Aorta (tissue), 5 donors: ENCODE measurements around the gene CA14. TPM values are rescaled to one million over a fixed set of nuclear protein-coding genes. Genes with fewer than 3 reads are reported as not detected.

ENCODE experiments used
- ATAC-seq: fragments of 200-7000 bp; cut with Tn5 transposase; one replicate; pipeline ENCODE4 v1.9.1; 2022; ENCODE audit warnings: moderate library complexity; ENCODE audit not compliant: low FRiP score
- DNase-seq, 2 donors: peaks; one replicate each; pipeline ENCODE4 v3.0.0-alpha.2; 2020
- H3K27ac ChIP-seq, 2 donors: one replicate each; pipeline ENCODE4 v1.5.1; 2013; ENCODE audit warnings: low read length in 2 of 2, mild to moderate bottlenecking in 2 of 2, moderate library complexity in 2 of 2, control low read depth in 1 of 2, inconsistent platforms in 1 of 2, low read depth in 1 of 2
- H3K27me3 ChIP-seq, 2 donors: one replicate each; pipeline ENCODE4 v1.6.1; 2013; ENCODE audit warnings: control low read depth in 1 of 2, low read length in 1 of 2, mild to moderate bottlenecking in 1 of 2, moderate library complexity in 1 of 2; ENCODE audit not compliant: insufficient read depth in 2 of 2, control insufficient read depth in 1 of 2
- H3K36me3 ChIP-seq, 2 donors: one replicate each; pipeline ENCODE4 v1.6.1; 2013; ENCODE audit warnings: control low read depth in 1 of 2, low read length in 1 of 2, mild to moderate bottlenecking in 1 of 2; ENCODE audit not compliant: insufficient read depth in 2 of 2, control insufficient read depth in 1 of 2
- H3K4me1 ChIP-seq, 2 donors: one replicate each; pipeline ENCODE4 v1.6.1; 2013; ENCODE audit warnings: low read length in 2 of 2, control low read depth in 1 of 2, mild to moderate bottlenecking in 1 of 2, moderate library complexity in 1 of 2; ENCODE audit not compliant: insufficient read depth in 2 of 2, control insufficient read depth in 1 of 2
- H3K4me3 ChIP-seq, 2 donors: one replicate each; pipeline ENCODE4 v1.5.1; 2013; ENCODE audit warnings: low read length in 2 of 2, control low read depth in 1 of 2, mild to moderate bottlenecking in 1 of 2
- H3K9me3 ChIP-seq: one replicate; pipeline ENCODE4 v1.6.1; 2013; ENCODE audit warnings: mild to moderate bottlenecking, low read length; ENCODE audit not compliant: control insufficient read depth
- WGBS, 2 donors: extraction: QIAGEN DNeasy Blood & Tissue Kit; methylation state at CpG; one replicate each; pipeline ENCODE4 v1.1.7; 2013; 5-methylcytosine and 5-hydroxymethylcytosine counted together
- intact Hi-C, 2 donors: fragments of 100-400 bp; cut with DNase I; formaldehyde crosslinking; loops; one replicate each; pipeline versions ENCODE4 v1.14.2 to v1.15.0; 2022
- polyA plus RNA-seq, 2 donors: library from polyadenylated mRNA; stranded (reverse); fragments of 200-250 nt; gene quantifications; one replicate each; pipeline ENCODE4 v1.2.3, GENCODE V29; 2013
- total RNA-seq, 2 donors: library from RNA; stranded (reverse); fragmentation: NEBNext Ultra II Directional; extraction: Animal tissue kit (Norgen Biotek cat#: 25700); gene quantifications; one replicate each; pipeline ENCODE4 v1.2.1, GENCODE V29; 2021
- donor health status: healthy with polysubstance abuse.
- donor health status: Bipolar disorder and iron deficiency.
- donor health status: DM: no; HTN: no; CAD: no.
- donor health status: DM: no; HTN: no; CAD: no.
- donor health status: DM: yes; HTN: yes; CAD: no.

The CA14 gene
- total and polyA plus RNA-seq, 4 donors = not detected

DNA sequence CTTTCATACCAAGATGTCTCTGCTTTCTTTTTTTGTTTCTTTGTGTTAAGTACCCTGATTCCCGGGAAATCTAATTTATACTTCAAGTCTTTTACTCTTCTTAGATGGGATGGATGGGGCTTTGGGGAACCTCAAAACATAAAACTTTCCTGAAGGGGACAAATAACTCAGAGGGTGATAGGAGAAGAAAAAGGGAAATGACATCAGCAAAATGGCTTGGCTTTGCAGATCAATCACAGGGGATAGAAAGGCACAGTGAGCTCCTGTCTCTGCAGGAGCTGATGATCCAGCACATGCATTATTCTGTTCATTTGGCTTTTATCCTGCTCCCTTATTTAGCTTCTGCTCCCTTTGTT is 1.4 kb upstream of the CA14 start:
- Histone ChIP-seq H3K27ac (peak overlapping the region in 1 of 2 donors; percentile 91), H3K9me3 (no peaks in the 10 kb centered on the region), H3K4me3 (no peak overlapping the region), H3K36me3 (no peaks in the 10 kb centered on the region), H3K27me3 (no peaks in the 10 kb centered on the region), H3K4me1 (peaks cover 0 to 3% of the 10 kb centered on the region in 2 donors)
- WGBS, 2 donors = 3 to 6% methylated on average over 1 of the region's 1 CpG
- no peak for ATAC-seq
- intact Hi-C loops = loop anchor here (2.0 kb wide), 1 partner anchor 25 kb away; no protein-coding TSS in a partner anchor
- no peak for DNase-seq

DNA sequence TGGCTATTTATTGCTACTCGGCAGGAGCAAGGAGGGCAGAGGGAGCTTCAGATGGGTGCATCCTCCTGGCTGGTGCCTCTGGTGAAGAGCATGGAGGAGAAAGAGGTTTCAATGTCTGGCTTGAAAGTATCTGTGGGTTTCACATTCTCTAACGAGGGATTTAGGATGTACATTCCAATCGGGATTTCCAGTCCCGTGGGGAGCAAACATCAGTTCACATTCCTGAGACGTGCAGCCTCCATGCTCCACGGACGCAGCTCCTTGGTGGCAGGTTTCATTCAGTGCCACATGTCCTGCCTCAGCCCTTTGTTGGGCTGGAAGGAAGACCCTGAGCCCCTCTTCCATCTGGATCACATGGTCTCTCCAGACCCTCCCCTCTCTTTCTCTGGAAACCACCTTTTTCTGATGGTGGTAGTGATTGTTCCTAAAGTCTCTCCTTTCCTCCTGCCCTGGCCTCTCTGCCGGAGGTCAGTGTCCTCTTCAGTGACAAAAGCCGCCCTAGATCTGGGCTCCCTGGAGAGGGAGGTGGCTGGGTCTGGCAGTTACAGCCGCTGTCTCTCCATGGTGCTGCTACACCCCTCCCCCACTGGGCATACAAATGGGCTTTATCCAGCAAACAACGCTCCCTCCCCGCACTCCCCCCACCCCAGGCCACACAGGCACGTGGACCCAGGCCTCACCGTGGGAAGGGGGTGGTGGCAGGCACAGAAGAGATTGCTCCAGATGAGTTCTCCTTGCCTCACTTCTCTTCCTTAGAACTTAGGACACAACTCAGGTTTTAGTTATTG is 826 bp upstream of the CA14 start:
- Histone ChIP-seq H3K4me1 (peaks cover 0 to 3% of the 10 kb centered on the region in 2 donors), H3K27me3 (no peaks in the 10 kb centered on the region), H3K27ac (no peak overlapping the region), H3K9me3 (no peaks in the 10 kb centered on the region), H3K36me3 (no peaks in the 10 kb centered on the region), H3K4me3 (no peak overlapping the region)
- DNase-seq (no peak), ATAC-seq (no peak)
- 37 to 43% methylated on average over 14 of the region's 14 CpGs for WGBS, 2 donors
- intact Hi-C loops = loop anchor here (2.0 kb wide), 1 partner anchor 24 kb away; no protein-coding TSS in a partner anchor

DNA sequence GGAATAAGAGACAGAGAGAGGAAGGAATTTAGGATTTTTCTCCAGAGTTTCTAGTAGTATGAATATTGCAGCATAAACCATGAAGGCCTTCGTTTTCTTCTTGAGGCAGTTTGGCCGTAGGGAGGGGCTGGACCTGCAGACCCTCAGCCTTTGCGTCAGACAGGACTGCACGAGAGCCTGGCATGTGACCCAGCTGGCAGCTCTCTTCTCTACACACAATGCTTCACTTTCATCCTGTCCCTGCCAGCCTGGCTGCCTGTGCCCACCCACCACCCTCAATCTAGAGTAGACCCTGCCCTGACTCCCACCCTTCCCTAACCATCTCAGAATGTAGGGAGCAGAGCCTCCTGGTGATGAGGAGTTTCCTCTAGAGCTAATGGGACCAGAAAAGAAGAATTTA is 1.6 kb downstream of the CA14 start:
- Histone ChIP-seq H3K4me1 (peaks cover 0 to 3% of the 10 kb centered on the region in 2 donors), H3K27ac (no peak overlapping the region), H3K36me3 (no peaks in the 10 kb centered on the region), H3K4me3 (no peak overlapping the region), H3K9me3 (no peaks in the 10 kb centered on the region), H3K27me3 (no peaks in the 10 kb centered on the region)
- WGBS, 2 donors = 43 to 48% methylated on average over 4 of the region's 4 CpGs
- DNase-seq (no peak), ATAC-seq (no peak)
- intact Hi-C loops = no loop called here

- intact Hi-C loops = no loop called here
- Histone ChIP-seq H3K4me3 (no peak overlapping the region), H3K4me1 (peaks cover 0 to 3% of the 10 kb centered on the region in 2 donors), H3K27ac (no peak overlapping the region), H3K9me3 (no peaks in the 10 kb centered on the region), H3K36me3 (peaks cover 0 to 2% of the 10 kb centered on the region in 2 donors), H3K27me3 (no peaks in the 10 kb centered on the region)
- DNase-seq (no peak), ATAC-seq (no peak)
- WGBS, 2 donors = 15 to 17% methylated on average over 11 of the region's 11 CpGs
Measured at GRCh38 chr1:150259758-150260669, 2.4 kb downstream of the CA14 start.

DNA sequence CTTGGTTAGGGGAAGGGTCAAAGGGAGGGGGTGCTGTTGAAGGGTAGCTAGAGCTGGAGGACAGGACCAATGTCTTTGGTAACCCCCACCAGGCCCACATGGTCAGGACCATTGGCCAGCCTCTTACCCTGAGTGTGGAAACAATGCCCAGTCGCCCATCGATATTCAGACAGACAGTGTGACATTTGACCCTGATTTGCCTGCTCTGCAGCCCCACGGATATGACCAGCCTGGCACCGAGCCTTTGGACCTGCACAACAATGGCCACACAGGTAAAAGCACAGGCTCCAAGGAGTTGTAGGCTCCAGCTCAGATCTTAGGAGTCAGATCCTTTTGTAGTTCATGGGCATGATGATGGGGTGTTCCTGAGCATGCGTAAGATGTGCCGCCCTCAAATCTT is 3.8 kb downstream of the CA14 start:
- WGBS, 2 donors = 85 to 86% methylated on average over 6 of the region's 6 CpGs
- intact Hi-C loops = no loop called here
- DNase-seq = no peak

GRCh38 chr1:150262388-150263320 is 5.1 kb downstream of the CA14 start:
- no peaks in the 10 kb centered on the region for H3K9me3 ChIP-seq
- H3K36me3 ChIP-seq = peaks cover 0 to 5% of the 10 kb centered on the region in 2 donors
- no peaks in the 10 kb centered on the region for H3K4me1 ChIP-seq
- no peak overlapping the region for H3K27ac ChIP-seq
- 69 to 78% methylated on average over 6 of the region's 6 CpGs for WGBS, 2 donors
- no peaks in the 10 kb centered on the region for H3K27me3 ChIP-seq
- intact Hi-C loops = no loop called here
- DNase-seq (no peak), ATAC-seq (no peak)
- H3K4me3 ChIP-seq = no peak overlapping the region

More for the DNA sequence above, 3.8 kb downstream of the CA14 start:
- H3K36me3 ChIP-seq = peaks cover 0 to 4% of the 10 kb centered on the region in 2 donors
- no peaks in the 10 kb centered on the region for H3K9me3 ChIP-seq
- no peaks in the 10 kb centered on the region for H3K27me3 ChIP-seq
- H3K4me3 ChIP-seq = no peak overlapping the region
- no peak for ATAC-seq
- H3K27ac ChIP-seq = no peak overlapping the region
- peaks cover 0 to 1% of the 10 kb centered on the region in 2 donors for H3K4me1 ChIP-seq

- intact Hi-C loops = no loop called here
- no peaks in the 10 kb centered on the region for H3K27me3 ChIP-seq
- H3K4me1 ChIP-seq = no peaks in the 10 kb centered on the region
- ATAC-seq = no peak
- 68 to 70% methylated on average over 6 of the region's 6 CpGs for WGBS, 2 donors
- no peak overlapping the region for H3K4me3 ChIP-seq
- no peak overlapping the region for H3K27ac ChIP-seq
- H3K9me3 ChIP-seq = no peaks in the 10 kb centered on the region
- DNase-seq = no peak
- H3K36me3 ChIP-seq = peaks cover 0 to 5% of the 10 kb centered on the region in 2 donors
Measured at GRCh38 chr1:150263549-150263948, 6.0 kb downstream of the CA14 start.

DNA sequence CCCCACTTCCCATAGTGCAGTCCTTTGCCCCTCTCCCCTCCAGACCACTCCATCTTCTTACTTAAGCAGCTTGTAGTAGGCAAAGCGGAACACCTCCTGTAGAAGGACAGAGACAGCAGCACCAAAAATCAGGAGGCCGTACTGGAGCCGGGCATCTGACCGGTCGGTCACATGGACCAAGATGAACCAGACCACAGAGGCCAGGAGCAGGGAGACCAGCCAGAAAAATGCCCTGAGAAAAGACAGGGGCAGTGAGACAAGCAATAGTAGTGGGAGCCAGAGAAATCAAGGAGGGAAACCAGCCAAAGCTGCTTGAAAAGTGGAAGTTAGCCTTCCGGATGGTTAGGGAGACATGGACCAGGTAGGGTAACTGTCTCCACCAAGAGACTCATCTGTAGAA is 10.3 kb downstream of the CA14 start:
- H3K27me3 ChIP-seq = no peaks in the 10 kb centered on the region
- H3K9me3 ChIP-seq = no peaks in the 10 kb centered on the region
- ATAC-seq (no peak), DNase-seq (no peak)
- 15 to 20% methylated on average over 6 of the region's 6 CpGs for WGBS, 2 donors
- intact Hi-C loops = no loop called here
- H3K4me3 ChIP-seq = peak overlapping the region; percentile 73 to 94
- no peaks in the 10 kb centered on the region for H3K4me1 ChIP-seq
- H3K27ac ChIP-seq = peak overlapping the region in 1 of 2 donors; percentile 6
- H3K36me3 ChIP-seq = peaks cover 0 to 5% of the 10 kb centered on the region in 2 donors
